Liver (tissue), 9 donors: ENCODE measurements around the gene RGS18. TPM values are rescaled to one million over a fixed set of nuclear protein-coding genes. Genes with fewer than 3 reads are reported as not detected.
A peak's percentile ranks its signal among the peaks of the same experiment; 100 is the strongest.

Experiments used
- DNase-seq: peaks from one replicate; pipeline ENCODE4 v3.0.0-alpha.2; 2017; ENCODE audit warnings: low spot score
- H3K27ac ChIP-seq, 2 donors: one replicate each; pipeline ENCODE4 v1.7.0; 2013; ENCODE audit warnings: inconsistent platforms in 2 of 2, low read length in 2 of 2, control low read depth in 1 of 2, low read depth in 1 of 2, mild to moderate bottlenecking in 1 of 2
- H3K27me3 ChIP-seq, 4 donors: one replicate each; pipeline versions ENCODE4 v1.6.1 to v1.7.0; 2013; ENCODE audit warnings: low read length in 3 of 4, inconsistent platforms in 1 of 4, mild to moderate bottlenecking in 1 of 4, moderate library complexity in 1 of 4; ENCODE audit not compliant: control insufficient read depth in 4 of 4, insufficient read depth in 4 of 4
- H3K36me3 ChIP-seq, 4 donors: one replicate each; pipeline versions ENCODE4 v1.6.1 to v1.7.0; 2013; ENCODE audit warnings: low read length in 3 of 4, mild to moderate bottlenecking in 3 of 4, low read depth in 1 of 4, moderate library complexity in 1 of 4; ENCODE audit not compliant: control insufficient read depth in 4 of 4, insufficient read depth in 3 of 4
- H3K4me1 ChIP-seq, 4 donors: one replicate each; pipeline versions ENCODE4 v1.6.1 to v1.7.0; 2013; ENCODE audit warnings: low read length in 3 of 4, mild to moderate bottlenecking in 3 of 4, moderate library complexity in 1 of 4; ENCODE audit not compliant: control insufficient read depth in 4 of 4, insufficient read depth in 4 of 4
- H3K4me3 ChIP-seq, 3 donors: one replicate each; pipeline versions ENCODE4 v1.6.1 to v1.7.0; 2013; ENCODE audit warnings: low read length in 3 of 3, control low read depth in 1 of 3, low read depth in 1 of 3, mild to moderate bottlenecking in 1 of 3
- H3K9ac ChIP-seq, 2 donors: one replicate each; pipeline ENCODE4 v1.7.0; 2013; ENCODE audit warnings: low read length in 2 of 2, mild to moderate bottlenecking in 2 of 2, moderate library complexity in 2 of 2, control low read depth in 1 of 2, low read depth in 1 of 2
- H3K9me3 ChIP-seq, 4 donors: one replicate each; pipeline versions ENCODE4 v1.6.1 to v1.7.0; 2013; ENCODE audit warnings: low read length in 3 of 4; ENCODE audit not compliant: control insufficient read depth in 4 of 4
- ATF3 ChIP-seq: IDR thresholded peaks from 2 replicates; pipeline ENCODE4 v1.6.1; 2016; ENCODE audit warnings: antibody characterized with exemption
- CTCF ChIP-seq: fragments of 150-350 bp; IDR thresholded peaks from 2 replicates; pipeline ENCODE4 v1.5.1; 2017; ENCODE audit warnings: improper control_type of control experiment, low read depth, low read length; ENCODE audit not compliant: missing input control
- EGR1 ChIP-seq, 2 donors: IDR thresholded peaks; 2 replicates each; pipeline ENCODE4 v1.6.1; 2016 to 2018; ENCODE audit warnings: antibody characterized with exemption in 2 of 2, low read depth in 2 of 2
- FOXA1 ChIP-seq: IDR thresholded peaks from 2 replicates; pipeline ENCODE4 v1.6.1; 2016; ENCODE audit warnings: antibody characterized with exemption
- FOXA2 ChIP-seq: IDR thresholded peaks from 2 replicates; pipeline ENCODE4 v1.6.1; 2016; ENCODE audit warnings: antibody characterized with exemption
- GABPA ChIP-seq, 2 donors: IDR thresholded peaks in 1 of 2; conservative IDR thresholded peaks in 1 of 2; 2 replicates each; pipeline ENCODE4 v1.6.1; 2016; ENCODE audit warnings: antibody characterized with exemption in 2 of 2, mild to moderate bottlenecking in 1 of 2, moderate library complexity in 1 of 2
- HNF4A ChIP-seq, 2 donors: conservative IDR thresholded peaks; 2 replicates each; pipeline ENCODE4 v1.6.1; 2016; ENCODE audit warnings: antibody characterized with exemption in 2 of 2, mild to moderate bottlenecking in 2 of 2
- HNF4G ChIP-seq: IDR thresholded peaks from 2 replicates; pipeline ENCODE4 v1.6.1; 2016; ENCODE audit warnings: antibody characterized with exemption
- JUND ChIP-seq, 2 donors: IDR thresholded peaks; 2 replicates each; pipeline ENCODE4 v1.6.1; 2016; ENCODE audit warnings: antibody characterized with exemption in 2 of 2
- MAX ChIP-seq: IDR thresholded peaks from 2 replicates; pipeline ENCODE4 v1.6.1; 2016; ENCODE audit warnings: antibody characterized with exemption
- NR2F2 ChIP-seq: IDR thresholded peaks from 2 replicates; pipeline ENCODE4 v1.6.1; 2016; ENCODE audit warnings: antibody characterized with exemption
- RAD21 ChIP-seq, 2 donors: IDR thresholded peaks; 2 replicates each; pipeline ENCODE4 v1.6.1; 2016; ENCODE audit warnings: antibody characterized with exemption in 2 of 2, mild to moderate bottlenecking in 2 of 2
- REST ChIP-seq: IDR thresholded peaks from 2 replicates; pipeline ENCODE4 v1.6.1; 2016; ENCODE audit warnings: antibody characterized with exemption, mild to moderate bottlenecking
- RXRA ChIP-seq, 2 donors: IDR thresholded peaks; 2 replicates each; pipeline ENCODE4 v1.6.1; 2017 to 2018; ENCODE audit warnings: antibody characterized with exemption in 2 of 2, mild to moderate bottlenecking in 1 of 2
- SP1 ChIP-seq: IDR thresholded peaks from 2 replicates; pipeline ENCODE4 v1.6.1; 2018; ENCODE audit warnings: antibody characterized with exemption, mild to moderate bottlenecking
- TAF1 ChIP-seq: conservative IDR thresholded peaks from 2 replicates; pipeline ENCODE4 v1.6.1; 2016; ENCODE audit warnings: antibody characterized with exemption, mild to moderate bottlenecking
- YY1 ChIP-seq: IDR thresholded peaks from 2 replicates; pipeline ENCODE4 v1.6.1; 2016; ENCODE audit warnings: antibody characterized with exemption, mild to moderate bottlenecking
- ZBTB33 ChIP-seq: IDR thresholded peaks from 2 replicates; pipeline ENCODE4 v1.6.1; 2016; ENCODE audit warnings: antibody characterized with exemption
- WGBS: extraction: QIAGEN DNeasy Blood & Tissue Kit; methylation state at CpG from one replicate; pipeline ENCODE4 v1.1.7; 2013; 5-methylcytosine and 5-hydroxymethylcytosine counted together
- polyA plus RNA-seq, 2 donors: library from polyadenylated mRNA; stranded (reverse) in 1 of 2; unstranded in 1 of 2; fragments of 200-250 nt in 1 of 2; fragments of >200 nt in 1 of 2; fragmentation: Nextera tagmentation in 1 of 2; extraction: Ambion mirVana in 1 of 2; gene quantifications; one replicate each; pipeline versions ENCODE4 v1.2.1 to v1.2.3, GENCODE V29; 2013 to 2015
- total RNA-seq, 2 donors: library from RNA; depleted of rRNA; stranded (reverse); fragments of >200 nt; gene quantifications; one replicate each; pipeline ENCODE4 v1.2.3, GENCODE V29; 2014
- donor health status: healthy.
- donor health status: healthy.
- donor health status: healthy.
- donor health status: healthy.
- donor health status: healthy.

The RGS18 gene
- total and polyA plus RNA-seq, 4 donors, result 1.0 to 11.1 (median 1.8) TPM

- H3K27ac ChIP-seq, result peak overlapping the region in 1 of 2 donors; percentile 25
- 56% methylated on average over 4 of the region's 4 CpGs for WGBS
- DNase-seq, result no peak
- H3K9me3 ChIP-seq, result no peaks in the 10 kb centered on the region
- H3K4me1 ChIP-seq, result no peaks in the 10 kb centered on the region
- peak overlapping the region in 1 of 2 donors; percentile 20 for H3K9ac ChIP-seq
- H3K36me3 ChIP-seq, result no peaks in the 10 kb centered on the region
- H3K4me3 ChIP-seq, result no peak overlapping the region
- TF ChIP-seq CTCF (no peak), HNF4G (no peak), YY1 (no peak), JUND (IDR thresholded peaks at IDR 0.05) (no peak), RXRA (IDR thresholded peaks at IDR 0.05) (no peak), FOXA1 (no peak), NR2F2 (no peak), GABPA (IDR thresholded peaks at IDR 0.05 in 1 of 2, conservative IDR thresholded peaks at IDR 0.05 in 1 of 2) (no peak), EGR1 (IDR thresholded peaks at IDR 0.05; ENCODE audit: low read depth in 2 of 2) (no peak), TAF1 (no peak), ATF3 (no peak), FOXA2 (no peak), HNF4A (conservative IDR thresholded peaks at IDR 0.05) (no peak), ZBTB33 (no peak), MAX (no peak), SP1 (no peak), REST (no peak), RAD21 (IDR thresholded peaks at IDR 0.05) (no peak)
- H3K27me3 ChIP-seq, result no peaks in the 10 kb centered on the region
Observed at GRCh38 chr1:192159014-192159413, 752 bp downstream of the RGS18 start.
